H9 (cell line): ENCODE results near the gene SHROOM1. TPM values are rescaled to one million over a fixed set of nuclear protein-coding genes. Genes with fewer than 3 reads are reported as not detected.

Source experiments
- DNase-seq: peaks from one replicate; pipeline ENCODE4 v3.0.0-alpha.2; 2017
- H2AFZ ChIP-seq: one replicate; pipeline ENCODE4 v1.6.1; 2013; ENCODE audit warnings: mild to moderate bottlenecking, low read length, control low read depth, moderate library complexity
- H2AK5ac ChIP-seq: 2 replicates; pipeline ENCODE4 v1.6.1; 2013; ENCODE audit warnings: low read length, control low read depth, mixed read lengths; ENCODE audit not compliant: insufficient read length
- H2BK120ac ChIP-seq: one replicate; pipeline ENCODE4 v1.6.1; 2013; ENCODE audit warnings: low read depth, mild to moderate bottlenecking, low read length, control low read depth, inconsistent platforms; ENCODE audit not compliant: poor library complexity, severe bottlenecking
- H2BK12ac ChIP-seq: 2 replicates; pipeline ENCODE4 v1.6.1; 2013; ENCODE audit warnings: low read length, control low read depth, mixed read lengths, low read depth; ENCODE audit not compliant: insufficient read length
- H2BK15ac ChIP-seq: 2 replicates; pipeline ENCODE4 v1.6.1; 2013; ENCODE audit warnings: low read depth, low read length, control low read depth
- H2BK20ac ChIP-seq: one replicate; pipeline ENCODE4 v1.6.1; 2013; ENCODE audit warnings: low read depth, mild to moderate bottlenecking, low read length, control low read depth, inconsistent platforms; ENCODE audit not compliant: poor library complexity, severe bottlenecking
- H2BK5ac ChIP-seq: 2 replicates; pipeline ENCODE4 v1.6.1; 2013; ENCODE audit warnings: low read length, control low read depth, mixed read lengths; ENCODE audit not compliant: insufficient read length
- H3K14ac ChIP-seq: 2 replicates; pipeline ENCODE4 v1.6.1; 2013; ENCODE audit warnings: low read length, control low read depth; ENCODE audit not compliant: insufficient read depth
- H3K18ac ChIP-seq: 2 replicates; pipeline ENCODE4 v1.6.1; 2013; ENCODE audit warnings: low read depth, mild to moderate bottlenecking, mixed read lengths, low read length, control low read depth; ENCODE audit not compliant: insufficient read length
- H3K23ac ChIP-seq: 2 replicates; pipeline ENCODE4 v1.6.1; 2013; ENCODE audit warnings: low read length, control low read depth, mixed read lengths, low read depth; ENCODE audit not compliant: insufficient read length
- H3K23me2 ChIP-seq: 2 replicates; pipeline ENCODE4 v1.6.1; 2013; ENCODE audit warnings: low read depth, mild to moderate bottlenecking, mixed read lengths, low read length, control low read depth; ENCODE audit not compliant: insufficient read length, poor library complexity, severe bottlenecking
- H3K27ac ChIP-seq: 2 replicates; pipeline ENCODE4 v1.5.1; 2013; ENCODE audit warnings: low read length, control low read depth, mixed read lengths, low read depth; ENCODE audit not compliant: insufficient read length
- H3K27me3 ChIP-seq: 2 replicates; pipeline ENCODE4 v1.6.1; 2013; ENCODE audit warnings: low read length, control low read depth, inconsistent platforms; ENCODE audit not compliant: insufficient read depth
- H3K4ac ChIP-seq: 2 replicates; pipeline ENCODE4 v1.6.1; 2013; ENCODE audit warnings: low read depth, mild to moderate bottlenecking, control low read depth, inconsistent platforms, low read length, moderate library complexity
- H3K4me1 ChIP-seq: 2 replicates; pipeline ENCODE4 v1.6.1; 2013; ENCODE audit warnings: low read length, control low read depth, inconsistent platforms; ENCODE audit not compliant: insufficient read depth
- H3K4me2 ChIP-seq: 2 replicates; pipeline ENCODE4 v1.6.1; 2013; ENCODE audit warnings: low read length, control low read depth, mixed read lengths; ENCODE audit not compliant: insufficient read length, insufficient read depth
- H3K56ac ChIP-seq: 2 replicates; pipeline ENCODE4 v1.6.1; 2013; ENCODE audit warnings: low read depth, mild to moderate bottlenecking, mixed read lengths, low read length, control low read depth; ENCODE audit not compliant: insufficient read length
- H3K79me1 ChIP-seq: 2 replicates; pipeline ENCODE4 v1.6.1; 2013; ENCODE audit warnings: low read depth, mild to moderate bottlenecking, moderate library complexity, low read length, control low read depth, inconsistent platforms; ENCODE audit not compliant: insufficient read depth, poor library complexity, severe bottlenecking
- H3K79me2 ChIP-seq: 2 replicates; pipeline ENCODE4 v1.6.1; 2013; ENCODE audit warnings: low read length, control low read depth, inconsistent platforms; ENCODE audit not compliant: insufficient read depth
- H3K9ac ChIP-seq: 2 replicates; pipeline ENCODE4 v1.6.1; 2013; ENCODE audit warnings: low read length, control low read depth, mixed read lengths; ENCODE audit not compliant: insufficient read length; ENCODE audit errors: extremely low read depth
- H3K9me3 ChIP-seq: one replicate; pipeline ENCODE4 v1.6.1; 2013; ENCODE audit warnings: low read depth, low read length, inconsistent platforms; ENCODE audit not compliant: control insufficient read depth
- H3T11ph ChIP-seq: one replicate; pipeline ENCODE4 v1.6.1; 2013; ENCODE audit warnings: mild to moderate bottlenecking, low read length, control low read depth, inconsistent platforms
- H4K20me1 ChIP-seq: one replicate; pipeline ENCODE4 v1.6.1; 2013; ENCODE audit not compliant: control insufficient read depth, insufficient read length, insufficient read depth
- H4K5ac ChIP-seq: 2 replicates; pipeline ENCODE4 v1.6.1; 2013; ENCODE audit warnings: low read depth, mild to moderate bottlenecking, mixed read lengths, low read length, control low read depth; ENCODE audit not compliant: insufficient read length
- H4K8ac ChIP-seq: replicated peaks from 2 replicates; pipeline ENCODE4 v1.6.1; 2013; ENCODE audit warnings: low read length, control low read depth, mixed read lengths, low read depth; ENCODE audit not compliant: insufficient read length
- H4K91ac ChIP-seq: 2 replicates; pipeline ENCODE4 v1.6.1; 2013; ENCODE audit warnings: low read depth, mild to moderate bottlenecking, moderate library complexity, mixed read lengths, low read length, control low read depth; ENCODE audit not compliant: insufficient read length
- H3K27ac Mint-ChIP-seq, 3 experiments: 2 replicates in 2 of 3; 3 replicates in 1 of 3; pipeline ENCODE4 v1.8.0; 2020 to 2021; ENCODE audit warnings: mixed read lengths in 3 of 3, mild to moderate bottlenecking in 1 of 3, moderate library complexity in 1 of 3
- H3K27me3 Mint-ChIP-seq: 2 replicates; pipeline ENCODE4 v1.8.0; 2021; ENCODE audit warnings: low read depth, mild to moderate bottlenecking, moderate library complexity, mixed read lengths
- H3K36me3 Mint-ChIP-seq, 3 experiments: 2 replicates in 2 of 3; 3 replicates in 1 of 3; pipeline ENCODE4 v1.8.0; 2020 to 2021; ENCODE audit warnings: low read depth in 3 of 3, mixed read lengths in 3 of 3; ENCODE audit not compliant: insufficient read depth in 1 of 3
- H3K4me1 Mint-ChIP-seq, 2 experiments: 2 replicates each; pipeline ENCODE4 v1.8.0; 2020; ENCODE audit warnings: mixed read lengths in 2 of 2
- H3K4me3 Mint-ChIP-seq, 2 experiments: 2 replicates in 1 of 2; 3 replicates in 1 of 2; pipeline ENCODE4 v1.8.0; 2020 to 2021; ENCODE audit warnings: mild to moderate bottlenecking in 2 of 2, mixed read lengths in 2 of 2, moderate library complexity in 1 of 2
- H3K9me3 Mint-ChIP-seq, 2 experiments: 2 replicates in 1 of 2; 3 replicates in 1 of 2; pipeline ENCODE4 v1.8.0; 2020; ENCODE audit warnings: mild to moderate bottlenecking in 2 of 2, mixed read lengths in 2 of 2, moderate library complexity in 1 of 2
- WGBS: extraction: QIAGEN DNeasy Blood & Tissue Kit; methylation state at CpG from one replicate; pipeline ENCODE4 v1.1.7; 2013; ENCODE audit warnings: missing lambda C conversion rate, low lambda C conversion rate, mixed read lengths; ENCODE audit not compliant: insufficient read length; ENCODE audit errors: extremely low coverage; 5-methylcytosine and 5-hydroxymethylcytosine counted together
- total RNA-seq: library from RNA; stranded (reverse); gene quantifications from 2 replicates; pipeline ENCODE4 v1.2.1, GENCODE V29; 2021
- TF ChIP-seq, protein P1 (sequence below): fragments of 200-600 bp; sonication (generic); conservative IDR thresholded peaks from 3 replicates; pipeline ENCODE4 v1.8.0; 2021; ENCODE audit warnings: antibody characterized with exemption, mild to moderate bottlenecking

The SHROOM1 gene
- total RNA-seq, 1 experiment from 2014 or later: 7.0 TPM

DNA sequence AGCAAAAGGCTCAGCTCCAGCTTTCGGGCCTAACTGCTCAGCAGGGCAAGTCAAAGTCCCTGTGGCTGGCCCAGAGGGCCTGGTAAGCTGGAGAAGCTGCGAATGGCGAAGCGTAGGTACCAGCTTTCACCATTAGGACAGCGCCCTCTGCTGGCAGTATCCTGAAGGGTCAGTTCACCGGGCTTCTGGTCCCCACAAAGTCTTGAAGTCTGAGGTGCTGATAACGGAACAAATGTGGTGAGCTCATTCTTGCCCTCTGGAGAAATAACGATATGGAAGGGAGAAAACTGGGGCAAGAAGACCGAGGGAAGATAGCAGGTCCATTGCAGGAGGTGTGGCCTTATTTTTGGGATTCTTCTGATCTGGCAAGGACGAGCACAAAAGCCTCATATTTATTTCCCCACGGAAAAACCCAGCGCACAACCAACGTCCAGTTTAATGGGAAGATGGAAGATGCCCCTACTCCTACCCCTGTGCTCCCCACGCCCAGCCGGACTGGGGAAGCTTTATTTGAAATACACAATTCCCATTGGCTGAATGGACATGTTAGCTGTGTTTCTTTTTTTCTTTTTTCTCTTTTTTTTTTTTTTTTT, 10.2 kb downstream of the SHROOM1 start:
- Mint-ChIP-seq H3K27me3 (peaks cover 70% of the 10 kb centered on the region), H3K4me3 (no peak overlapping the region), H3K4me1 (peaks cover 9 to 19% of the 10 kb centered on the region in 2 experiments), H3K9me3 (no peaks in the 10 kb centered on the region; a peak in 1 of 5 replicates), H3K27ac (no peak overlapping the region), H3K36me3 (peaks cover 3 to 6% (median 4%) of the 10 kb centered on the region in 3 experiments)
- H2BK15ac ChIP-seq: no peak overlapping the region
- H3K27ac ChIP-seq: no peak overlapping the region
- H3K23me2 ChIP-seq: peaks cover 8% of the 10 kb centered on the region
- H3K56ac ChIP-seq: no peak overlapping the region
- H2BK120ac ChIP-seq: no peak overlapping the region
- H3T11ph ChIP-seq: no peak overlapping the region
- no peaks in the 10 kb centered on the region for H3K9me3 ChIP-seq
- no peaks in the 10 kb centered on the region for H3K79me2 ChIP-seq
- H4K91ac ChIP-seq: no peak overlapping the region
- no peak overlapping the region for H2BK12ac ChIP-seq
- TF ChIP-seq, protein P1, sequence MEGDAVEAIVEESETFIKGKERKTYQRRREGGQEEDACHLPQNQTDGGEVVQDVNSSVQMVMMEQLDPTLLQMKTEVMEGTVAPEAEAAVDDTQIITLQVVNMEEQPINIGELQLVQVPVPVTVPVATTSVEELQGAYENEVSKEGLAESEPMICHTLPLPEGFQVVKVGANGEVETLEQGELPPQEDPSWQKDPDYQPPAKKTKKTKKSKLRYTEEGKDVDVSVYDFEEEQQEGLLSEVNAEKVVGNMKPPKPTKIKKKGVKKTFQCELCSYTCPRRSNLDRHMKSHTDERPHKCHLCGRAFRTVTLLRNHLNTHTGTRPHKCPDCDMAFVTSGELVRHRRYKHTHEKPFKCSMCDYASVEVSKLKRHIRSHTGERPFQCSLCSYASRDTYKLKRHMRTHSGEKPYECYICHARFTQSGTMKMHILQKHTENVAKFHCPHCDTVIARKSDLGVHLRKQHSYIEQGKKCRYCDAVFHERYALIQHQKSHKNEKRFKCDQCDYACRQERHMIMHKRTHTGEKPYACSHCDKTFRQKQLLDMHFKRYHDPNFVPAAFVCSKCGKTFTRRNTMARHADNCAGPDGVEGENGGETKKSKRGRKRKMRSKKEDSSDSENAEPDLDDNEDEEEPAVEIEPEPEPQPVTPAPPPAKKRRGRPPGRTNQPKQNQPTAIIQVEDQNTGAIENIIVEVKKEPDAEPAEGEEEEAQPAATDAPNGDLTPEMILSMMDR: peak; percentile 94
- H2BK20ac ChIP-seq: no peak overlapping the region
- no peak overlapping the region for H4K5ac ChIP-seq
- no peak overlapping the region for H2AK5ac ChIP-seq
- DNase-seq: peak; percentile 92
- no peak overlapping the region for H3K4me2 ChIP-seq
- H3K27me3 ChIP-seq: peaks cover 9% of the 10 kb centered on the region; the same call in 1 of the 2 replicates
- H3K18ac ChIP-seq: no peak overlapping the region
- H2AFZ ChIP-seq: no peak overlapping the region
- no peak overlapping the region for H3K14ac ChIP-seq
- H3K4me1 ChIP-seq: peaks cover 3% of the 10 kb centered on the region
- no peaks in the 10 kb centered on the region for H3K79me1 ChIP-seq
- H4K20me1 ChIP-seq: no peaks in the 10 kb centered on the region
- no peak overlapping the region for H3K23ac ChIP-seq
- no peak overlapping the region for H4K8ac ChIP-seq
- no CpG with 5 or more reads among the region's 15 CpGs for WGBS
- H3K4ac ChIP-seq: no peak overlapping the region
- H2BK5ac ChIP-seq: no peak overlapping the region
- no peak overlapping the region for H3K9ac ChIP-seq
